Measurements from ENCODE around the gene TVP23C.
"Not testable (repeated sequence)": the region's sequence is repeated elsewhere in the genome, so short reads cannot be mapped to it uniquely, and the experiment has no call there.

TVP23C gene

DNA sequence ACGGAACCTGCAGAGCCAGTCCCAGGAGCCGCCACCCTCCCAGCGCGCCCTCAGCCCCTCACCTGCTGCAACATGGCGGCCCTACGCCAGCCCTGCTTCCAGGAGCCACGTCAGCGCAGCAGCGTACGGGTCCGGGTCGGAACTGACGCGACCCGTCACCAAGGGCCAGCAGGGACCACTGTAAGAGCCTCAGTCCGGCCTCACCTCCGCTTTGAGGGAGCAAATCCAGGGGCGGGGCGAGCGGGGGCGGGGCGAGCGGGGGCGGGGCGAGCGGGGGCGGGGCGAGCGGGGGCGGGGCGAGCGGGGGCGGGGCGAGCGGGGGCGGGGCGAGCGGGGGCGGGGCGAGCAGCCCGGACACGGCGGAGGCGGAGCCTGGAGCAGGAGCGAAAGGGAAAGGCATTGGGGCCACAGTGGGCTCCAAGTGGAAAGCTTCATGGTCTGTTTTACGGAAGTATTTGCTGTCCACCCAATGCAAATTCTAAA, at the start of gene TVP23C:
TSS of gene TVP23C (minus strand) at position 109 of the 483 bp plus-strand sequence. CDS start at position 74, 35 bp downstream.
- DNase-seq (ENCODE audit: low spot score), result peak; percentile 64

DNA sequence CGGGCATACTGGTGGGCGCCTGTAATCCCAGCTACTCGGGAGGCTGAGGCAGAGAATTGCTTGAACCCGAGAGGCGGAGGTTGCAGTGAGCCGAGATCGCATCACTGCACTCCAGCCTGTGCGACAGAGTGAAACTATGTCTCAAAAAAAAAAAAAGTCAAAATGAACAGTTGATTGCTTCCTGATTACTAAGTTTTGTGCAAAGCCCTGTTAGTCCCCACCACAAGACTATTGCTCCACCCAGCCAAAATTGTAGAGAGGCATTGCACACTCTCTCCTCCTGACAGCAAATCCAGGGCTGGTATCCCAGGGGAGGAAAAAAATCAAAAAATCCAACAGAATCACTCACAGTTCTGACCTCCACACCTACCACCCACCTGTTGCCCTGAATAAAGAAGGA, 29.7 kb upstream of the TVP23C start:
- DNase-seq (ENCODE audit: low spot score), result not testable (repeated sequence)

DNA sequence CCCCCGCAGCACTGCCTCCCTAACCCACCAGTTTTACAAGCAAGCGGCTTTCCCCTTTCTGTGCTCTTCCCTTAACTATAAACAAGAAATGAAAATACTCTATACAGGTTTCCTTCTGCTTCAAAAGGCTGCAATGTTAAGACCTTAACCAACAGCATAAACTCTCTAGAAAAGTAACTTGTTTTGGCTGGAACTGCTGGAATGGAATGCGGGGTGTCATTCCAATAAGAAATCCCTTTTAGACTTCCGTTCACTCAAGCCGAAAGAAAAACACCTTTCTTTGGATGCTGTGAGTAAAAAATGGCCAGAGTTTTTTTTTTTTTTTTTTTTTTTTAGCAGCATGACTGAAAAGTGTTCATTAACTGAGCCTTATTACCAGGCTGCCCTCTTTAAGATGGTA, 28.7 kb upstream of the TVP23C start:
- DNase-seq (ENCODE audit: low spot score), result not testable (repeated sequence)

DNA sequence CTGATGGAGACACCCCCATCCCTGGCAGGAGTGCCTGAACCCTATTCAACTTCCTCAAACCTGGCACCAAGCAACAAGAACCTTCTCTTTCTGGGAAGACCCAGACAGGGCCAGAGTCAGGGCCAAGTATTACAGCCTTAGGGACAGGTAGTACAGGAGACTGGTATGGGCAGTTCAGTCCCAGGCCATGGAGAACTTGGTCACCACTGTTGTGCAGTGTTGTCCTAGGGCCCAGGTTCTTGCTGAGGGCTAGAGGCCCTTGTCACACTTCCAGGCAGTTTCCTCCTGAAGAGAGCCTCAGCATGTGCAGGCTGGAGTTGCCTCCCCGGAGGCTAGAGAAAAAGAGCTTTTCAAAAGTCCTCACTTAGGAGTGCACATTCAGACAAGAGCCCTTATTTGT, 27.6 kb upstream of the TVP23C start:
- DNase-seq (ENCODE audit: low spot score), result not testable (repeated sequence)

DNA sequence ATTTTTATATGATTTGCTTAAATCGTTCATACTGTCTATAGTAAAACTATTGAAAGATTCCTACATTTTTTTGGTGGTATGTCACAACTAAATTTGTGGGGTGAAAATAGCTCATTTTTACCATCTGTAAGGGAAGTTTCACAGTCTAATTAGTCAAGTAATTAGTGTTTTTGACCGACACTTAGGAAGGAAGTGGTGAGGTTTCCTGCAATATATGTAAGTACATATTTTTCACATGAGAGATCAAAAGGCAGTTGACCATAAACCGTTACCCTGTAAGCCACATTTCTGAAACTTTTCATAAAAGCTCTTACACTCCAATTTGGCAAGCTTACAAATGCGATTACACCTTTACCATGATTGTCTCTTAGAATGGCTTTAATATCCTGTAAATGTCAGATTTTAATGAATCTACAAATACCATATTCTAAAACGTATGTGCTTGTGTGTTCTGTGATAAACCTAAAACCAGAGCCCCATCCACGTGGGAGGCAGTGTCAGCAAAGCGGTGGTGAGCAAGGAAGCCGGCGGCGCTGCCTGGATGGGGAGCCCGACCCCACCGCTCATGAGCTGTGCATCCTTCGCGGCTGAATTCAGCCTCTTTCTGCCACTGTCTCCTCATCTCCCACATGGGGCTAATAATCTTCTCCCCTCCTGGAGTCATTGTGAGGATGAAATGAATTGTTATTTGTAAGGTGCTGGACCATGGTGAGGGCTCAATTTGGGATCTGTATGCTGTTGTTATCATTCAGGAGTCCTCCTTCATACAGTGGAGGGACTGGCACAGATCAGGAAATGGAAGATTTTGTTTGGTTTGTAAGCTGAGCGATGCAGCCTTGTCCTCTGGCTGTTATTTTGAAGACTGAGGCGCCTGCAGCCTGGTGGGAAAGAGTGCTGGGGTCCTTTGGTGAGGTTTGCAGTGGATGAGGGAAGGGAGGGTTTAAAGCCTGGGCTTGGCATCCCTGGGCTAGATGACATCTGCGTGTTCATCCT, 26.6 kb upstream of the TVP23C start:
- DNase-seq (ENCODE audit: low spot score), result not testable (repeated sequence)

DNA sequence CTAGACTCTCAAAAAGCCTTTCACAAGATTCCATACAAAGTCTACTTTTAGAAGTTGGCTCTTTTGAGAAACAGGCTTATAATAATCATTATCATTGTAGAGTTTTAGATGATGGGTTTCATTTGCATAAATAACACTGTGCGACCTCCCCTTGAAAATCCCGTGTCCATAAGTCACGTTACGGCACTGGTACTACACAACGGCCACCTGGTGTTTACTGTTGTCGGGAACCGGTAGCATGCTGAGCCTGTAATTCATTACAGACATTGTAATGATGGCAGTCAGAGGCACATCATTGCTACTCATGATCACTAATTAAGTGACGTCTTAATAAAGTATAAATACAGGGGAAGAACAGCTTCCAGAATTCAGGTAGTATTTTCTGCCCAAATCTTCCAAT, 24.7 kb upstream of the TVP23C start:
- not testable (repeated sequence) for DNase-seq (ENCODE audit: low spot score)

DNA sequence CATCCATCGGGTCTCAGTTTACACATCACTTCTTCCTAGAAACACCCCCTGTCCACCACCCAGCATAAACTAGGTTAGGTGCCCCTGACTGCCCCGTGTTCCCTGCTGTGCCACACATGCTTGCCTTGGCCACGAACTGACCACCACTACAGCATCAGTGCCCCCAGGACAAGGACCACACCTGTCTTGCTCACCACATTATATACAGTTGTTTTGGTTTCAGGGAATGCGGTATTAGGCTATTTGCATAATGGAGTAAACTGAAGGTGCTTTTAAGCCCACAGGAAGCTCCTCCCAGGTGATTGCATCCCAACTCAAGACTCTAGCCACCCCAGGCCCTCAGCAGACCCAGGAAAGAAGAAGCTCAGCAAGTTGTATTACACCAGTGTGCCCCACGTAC, 20.0 kb upstream of the TVP23C start:
- DNase-seq (ENCODE audit: low spot score), result not testable (repeated sequence)

DNA sequence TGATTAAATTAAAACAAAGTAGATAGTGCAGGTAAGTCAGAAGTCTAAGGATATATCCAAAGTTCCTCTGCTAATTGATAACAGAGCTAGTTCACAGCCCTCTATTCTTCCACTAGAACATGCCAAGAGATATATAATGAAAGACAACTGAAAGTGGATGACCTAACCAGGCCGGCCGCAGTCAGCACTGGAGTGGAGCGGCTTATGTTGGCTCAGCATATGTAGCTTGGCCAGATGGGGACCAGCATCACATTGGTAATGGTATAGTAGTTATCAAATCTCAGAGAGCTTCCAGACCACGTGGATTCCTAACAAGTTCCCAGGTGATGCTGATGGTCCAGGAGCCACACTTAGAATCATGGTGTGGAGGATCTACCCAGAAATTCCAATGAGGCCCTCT, 18.2 kb upstream of the TVP23C start:
- not testable (repeated sequence) for DNase-seq (ENCODE audit: low spot score)

DNA sequence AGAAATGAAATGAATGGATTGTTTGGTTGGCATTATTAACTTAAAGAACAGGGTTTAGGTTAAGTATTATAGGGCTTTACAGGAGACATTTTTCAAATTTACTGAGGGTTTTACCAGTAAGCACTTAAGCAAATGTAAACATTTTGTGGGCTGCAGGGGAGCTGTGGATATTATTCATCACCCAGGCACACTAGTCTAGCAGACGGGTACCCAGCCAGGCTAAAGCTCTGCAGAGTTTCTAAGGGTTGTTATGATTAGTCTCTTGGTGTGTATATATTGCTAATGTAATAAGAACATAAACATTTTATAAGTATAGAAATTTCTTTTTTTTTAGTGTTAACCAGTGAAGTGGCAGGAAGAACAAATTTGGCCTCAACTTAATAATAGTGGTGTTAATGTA, 13.6 kb upstream of the TVP23C start:
- not testable (repeated sequence) for DNase-seq (ENCODE audit: low spot score)

DNA sequence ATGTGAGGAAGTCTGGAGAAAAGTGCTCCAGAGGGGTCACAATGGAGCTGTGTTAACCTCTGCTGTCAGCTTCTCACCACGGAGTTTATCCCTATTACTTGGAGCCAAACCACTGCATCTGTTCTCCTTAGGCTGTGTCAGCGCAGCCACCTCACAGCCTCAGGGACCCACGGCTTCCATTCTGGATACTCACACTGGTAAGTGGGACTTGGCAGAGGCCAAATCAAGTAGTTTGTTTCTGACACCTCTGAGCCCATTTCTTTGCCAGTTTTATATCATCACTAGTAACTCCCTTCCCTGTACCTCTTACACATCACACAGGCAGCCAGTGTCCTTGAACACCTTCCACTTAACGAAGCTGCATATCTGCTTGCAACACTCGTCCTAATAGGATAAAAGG, 11.4 kb upstream of the TVP23C start:
- DNase-seq (ENCODE audit: low spot score), result not testable (repeated sequence)

DNA sequence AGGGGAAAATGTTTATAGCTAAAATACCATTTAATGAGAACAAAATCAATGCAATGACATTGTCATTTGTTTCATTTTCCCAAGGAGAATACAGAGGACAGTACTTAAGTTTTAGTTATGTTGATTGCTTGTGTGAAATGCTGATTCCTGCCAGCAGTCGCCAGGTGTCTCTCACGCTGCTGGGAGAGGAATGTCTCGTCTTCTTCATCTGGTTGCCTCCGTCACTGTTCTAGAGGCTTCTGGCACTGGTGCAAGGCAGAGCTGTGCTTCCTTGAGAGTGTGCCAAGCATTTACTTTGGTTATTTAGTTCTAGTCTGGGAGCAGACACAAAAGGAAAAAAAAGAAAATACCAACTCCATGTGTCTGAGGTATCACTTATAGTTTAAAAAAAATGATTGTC, 10.6 kb upstream of the TVP23C start:
- DNase-seq (ENCODE audit: low spot score), result not testable (repeated sequence)

DNA sequence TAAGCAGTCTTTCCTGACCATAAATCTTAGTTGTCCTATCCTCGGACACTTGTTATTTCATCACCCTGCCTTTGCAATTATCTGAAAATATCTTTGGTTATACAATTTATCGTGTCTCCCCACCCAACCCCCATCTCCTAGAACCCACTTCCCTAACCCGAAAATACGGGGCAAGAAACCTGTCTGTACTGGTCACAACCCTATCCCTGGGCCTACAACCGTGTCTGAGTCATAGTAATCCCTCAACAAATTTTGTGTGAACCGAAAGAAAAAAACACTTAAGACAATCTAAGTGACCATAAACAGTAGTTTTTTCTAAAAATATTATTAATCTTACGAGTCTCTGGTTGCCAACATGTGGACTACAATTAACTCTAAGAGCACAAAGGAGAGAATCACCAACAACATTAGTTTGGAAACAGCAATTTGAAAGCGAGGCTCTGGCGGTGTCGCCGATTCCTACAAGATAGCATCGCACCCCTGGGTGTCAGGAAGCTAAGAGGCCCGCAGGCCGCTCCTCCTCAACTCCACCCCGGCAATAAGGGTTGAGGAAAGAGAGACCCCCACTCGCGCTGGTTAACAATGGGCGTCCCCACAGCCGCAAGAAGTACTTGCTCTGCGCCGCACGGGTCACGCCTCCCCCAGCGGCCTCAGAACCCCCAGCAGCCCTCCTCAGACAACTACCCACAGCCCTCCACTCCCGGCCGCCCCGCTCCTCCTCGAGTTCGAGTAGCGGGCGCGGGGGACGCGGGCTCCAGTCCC, 489 bp downstream of the TVP23C start:
- DNase-seq (ENCODE audit: low spot score), result not testable (repeated sequence)

DNA sequence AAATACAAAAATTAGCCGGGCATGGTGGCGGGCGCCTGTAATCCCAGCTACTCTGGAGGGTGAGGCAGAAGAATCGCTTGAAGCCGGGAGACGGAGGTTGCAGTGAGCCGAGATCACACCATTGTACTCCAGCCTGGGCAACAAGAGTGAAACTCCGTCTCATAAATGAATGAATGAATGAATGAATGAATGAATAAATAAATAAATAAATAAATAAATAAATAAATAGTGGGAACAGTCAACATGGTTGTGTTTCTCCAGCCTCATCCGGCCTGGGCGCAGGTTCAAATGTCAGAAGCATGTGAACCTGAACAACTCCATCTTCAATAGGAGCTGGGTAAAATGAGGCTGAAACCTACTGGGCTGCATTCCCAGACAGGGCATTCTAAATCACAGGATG, 1.8 kb downstream of the TVP23C start:
- not testable (repeated sequence) for DNase-seq (ENCODE audit: low spot score)

DNA sequence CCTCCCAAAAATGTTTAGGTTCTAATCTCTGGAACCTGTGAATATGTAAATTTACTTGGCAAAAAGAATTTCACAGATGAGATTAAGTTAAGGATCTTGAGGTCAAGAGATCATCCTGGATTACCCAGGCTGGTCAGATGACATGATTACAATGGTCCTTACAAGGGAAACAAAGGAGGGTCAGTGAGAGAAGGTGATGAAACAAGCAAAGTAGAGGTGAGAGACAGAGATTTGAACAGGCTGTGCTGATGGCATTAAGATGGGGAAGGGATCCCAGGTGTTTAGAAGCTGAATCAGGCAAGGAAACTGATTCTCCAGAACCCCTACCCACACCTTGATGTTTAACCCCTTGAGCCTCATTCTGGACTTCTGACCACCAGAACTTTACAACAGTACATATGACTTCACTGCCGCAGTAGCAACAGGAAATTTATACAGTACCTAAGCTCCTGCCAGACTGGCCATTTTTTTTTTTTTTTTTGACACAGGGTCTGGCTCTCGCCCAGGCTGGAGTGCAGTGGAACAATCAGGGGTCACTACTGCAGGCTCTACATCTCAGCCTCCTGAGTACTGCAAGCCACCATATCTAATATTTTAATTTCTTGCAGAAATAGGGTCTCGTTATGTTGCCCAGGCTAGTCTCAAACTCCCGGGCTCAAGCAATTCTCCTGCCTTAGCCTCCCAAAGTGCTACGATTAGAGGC, 4.7 kb downstream of the TVP23C start:
- not testable (repeated sequence) for DNase-seq (ENCODE audit: low spot score)

DNA sequence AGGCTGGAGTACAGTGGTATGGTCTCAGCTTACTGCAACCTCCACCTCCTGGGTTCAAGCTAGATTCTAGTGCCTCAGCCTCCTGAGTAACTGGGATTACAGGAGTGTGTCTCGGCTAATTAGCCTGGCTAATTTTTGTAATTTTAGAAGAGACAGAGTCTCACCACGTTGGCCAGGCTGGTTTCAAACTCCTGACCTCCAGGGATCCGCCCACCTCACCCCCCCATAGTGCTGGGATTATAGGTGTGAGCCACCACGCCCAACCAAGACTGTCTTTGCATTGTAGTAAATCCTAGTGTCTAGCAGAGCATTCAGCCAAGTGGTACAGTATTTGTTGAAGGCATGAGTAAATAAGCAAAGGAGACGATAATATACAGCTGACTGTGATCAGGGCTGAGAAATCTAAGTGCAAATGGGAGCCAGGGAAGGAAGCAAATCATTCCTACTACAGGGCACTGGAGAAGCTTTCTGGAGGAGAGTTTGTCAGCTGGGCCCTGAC, 5.9 kb downstream of the TVP23C start:
- not testable (repeated sequence) for DNase-seq (ENCODE audit: low spot score)

DNA sequence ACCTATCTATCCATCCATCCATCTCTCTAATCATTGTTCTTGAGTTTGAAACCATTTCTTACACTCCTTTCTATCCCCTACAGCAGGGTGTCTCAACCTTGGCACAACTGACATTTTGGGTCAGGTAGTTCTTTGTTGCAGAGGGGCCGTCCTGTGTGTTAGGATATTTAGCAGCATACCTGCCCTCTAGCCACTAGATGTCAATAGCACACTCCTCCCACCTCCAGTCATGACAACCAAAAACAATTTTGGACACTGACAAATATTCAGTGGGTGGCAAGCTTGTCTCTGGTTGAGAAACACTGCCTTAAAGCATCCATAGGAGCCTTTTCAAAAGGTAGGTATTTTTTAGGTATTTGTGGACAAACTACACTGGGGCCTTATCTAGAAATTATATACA, 10.4 kb downstream of the TVP23C start:
- not testable (repeated sequence) for DNase-seq (ENCODE audit: low spot score)

DNA sequence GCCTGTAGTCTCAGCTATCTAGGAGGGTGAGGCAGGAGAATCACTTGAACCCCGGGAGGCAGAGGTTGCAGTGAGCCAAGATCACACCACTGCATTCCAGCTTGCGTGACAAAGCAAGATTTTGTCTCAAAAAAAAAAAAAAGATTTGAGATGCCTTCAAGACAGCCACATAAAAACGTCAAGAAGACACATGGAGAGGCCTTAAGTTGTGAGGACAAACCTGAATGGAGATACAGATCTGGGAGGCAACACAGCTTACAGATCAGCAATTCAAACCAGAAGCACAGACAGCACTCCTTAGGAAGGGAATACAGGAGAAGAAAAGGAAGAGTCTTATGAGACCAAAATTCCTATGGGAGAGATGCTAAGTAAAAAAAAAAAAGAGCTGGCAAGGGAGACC, 13.7 kb downstream of the TVP23C start:
- DNase-seq (ENCODE audit: low spot score), result not testable (repeated sequence)

DNA sequence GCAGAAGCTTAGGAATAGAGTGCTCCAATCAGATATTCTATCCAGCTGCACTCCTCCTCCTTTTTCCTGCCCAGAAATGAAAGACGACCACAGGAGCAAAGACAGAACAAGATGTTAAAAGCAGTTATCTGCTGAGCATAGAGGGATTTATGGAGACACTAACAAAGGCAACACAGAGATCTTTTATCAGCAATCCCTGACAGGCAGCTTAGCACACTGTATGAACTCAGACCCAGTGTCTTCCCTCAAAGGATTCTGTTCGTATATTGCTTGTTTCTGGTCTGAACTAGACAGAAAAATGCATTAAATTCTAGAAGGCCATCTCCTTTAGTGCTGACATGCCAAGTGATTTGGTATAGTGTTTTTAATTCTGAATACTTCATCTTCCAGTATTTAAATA, 16.7 kb downstream of the TVP23C start:
- DNase-seq (ENCODE audit: low spot score), result not testable (repeated sequence)

DNA sequence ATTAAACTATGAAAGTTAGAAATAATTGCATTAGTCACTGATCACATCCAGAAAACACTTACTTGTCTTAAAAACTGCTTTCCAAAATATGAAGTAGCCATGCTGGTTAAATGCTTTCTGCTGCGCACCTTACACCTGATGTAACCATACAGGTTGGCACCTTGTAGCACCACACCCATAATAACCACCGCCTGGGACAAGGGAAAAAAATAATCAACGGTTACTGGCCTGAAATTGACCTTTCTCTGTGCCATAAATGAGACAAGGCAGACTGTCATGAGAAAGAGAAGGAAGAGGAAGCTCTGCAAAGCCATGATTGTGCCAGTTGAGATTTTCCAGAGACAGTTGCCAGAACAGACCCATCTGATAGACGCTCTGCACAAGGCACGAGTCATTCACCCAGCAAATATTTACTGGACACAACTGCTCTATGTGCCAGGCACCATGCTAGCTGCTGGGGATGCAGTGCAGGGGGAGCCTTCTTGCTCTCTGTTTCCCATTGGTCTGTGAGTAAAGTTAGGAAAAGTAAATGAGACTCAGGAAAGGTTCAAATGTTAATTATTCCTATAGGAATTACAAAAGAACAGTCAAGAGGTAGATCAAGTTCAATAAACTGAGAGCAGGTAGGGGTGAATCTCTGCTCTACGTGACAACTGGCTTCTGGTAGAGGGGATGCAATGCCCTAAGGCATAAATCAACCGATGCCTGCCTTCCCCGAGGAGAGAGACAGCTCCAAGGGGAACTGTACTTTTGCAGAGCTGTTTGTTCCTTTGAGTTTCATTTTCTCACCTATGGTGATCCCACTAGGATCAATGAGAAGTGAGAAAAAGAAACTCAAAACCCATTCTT, 22.7 kb downstream of the TVP23C start:
- not testable (repeated sequence) for DNase-seq (ENCODE audit: low spot score)

DNA sequence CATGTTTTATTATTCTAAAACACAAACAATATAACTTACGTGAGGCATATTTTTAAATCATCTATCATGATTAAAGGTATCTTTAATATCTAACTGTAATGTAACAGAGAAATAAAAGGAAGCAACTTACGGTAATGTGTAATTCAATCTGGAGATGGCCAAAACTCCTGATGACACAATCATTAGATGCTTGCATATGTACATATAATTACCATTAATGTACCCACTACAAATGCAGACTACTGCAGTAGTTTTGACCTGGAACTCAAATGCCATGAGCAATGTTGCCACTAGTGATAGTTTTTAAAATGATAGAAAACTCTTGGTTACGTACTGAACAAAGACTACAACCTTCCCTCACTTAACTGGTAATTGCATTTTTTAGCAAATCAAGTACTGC, 30.2 kb downstream of the TVP23C start:
- DNase-seq (ENCODE audit: low spot score), result not testable (repeated sequence)
